Measurements from ENCODE around the gene RUNX1.

RUNX1 gene

GRCh38 chr21:34944015-34944755 is 104.9 kb downstream of the RUNX1 start:
- DNase-seq = no peak

GRCh38 chr21:34942911-34943310 is 106.2 kb downstream of the RUNX1 start:
- peak in 1 of 2 donors; percentile 25 for DNase-seq

GRCh38 chr21:34941162-34941561 is 107.9 kb downstream of the RUNX1 start:
- DNase-seq = no peak

- no peak for DNase-seq
These were observed 109.3 kb downstream of the RUNX1 start for GRCh38 chr21:34939673-34940331.

- no peak for DNase-seq
These were observed 110.9 kb downstream of the RUNX1 start for GRCh38 chr21:34938089-34938764.

GRCh38 chr21:34936883-34937563 is 112.1 kb downstream of the RUNX1 start:
- DNase-seq = no peak

- no peak for DNase-seq
These were observed 112.7 kb downstream of the RUNX1 start for GRCh38 chr21:34936371-34936789.

- DNase-seq = no peak
These were observed 113.2 kb downstream of the RUNX1 start for GRCh38 chr21:34935898-34936297.

GRCh38 chr21:34935452-34935851 is 113.7 kb downstream of the RUNX1 start:
- no peak for DNase-seq

- no peak for DNase-seq
These were observed 114.8 kb downstream of the RUNX1 start for GRCh38 chr21:34934350-34934749.

- DNase-seq = peak in 1 of 2 donors; percentile 55
These were observed 115.3 kb downstream of the RUNX1 start for GRCh38 chr21:34933609-34934335.

- no peak for DNase-seq
These were observed 116.9 kb downstream of the RUNX1 start for GRCh38 chr21:34932233-34932632.

GRCh38 chr21:34930971-34931370 is 118.1 kb downstream of the RUNX1 start:
- DNase-seq = no peak

- no peak for DNase-seq
These were observed 120.5 kb downstream of the RUNX1 start for GRCh38 chr21:34928637-34929036.

GRCh38 chr21:34927992-34928391 is 121.1 kb downstream of the RUNX1 start:
- no peak for DNase-seq

- no peak for DNase-seq
These were observed 122.2 kb downstream of the RUNX1 start for GRCh38 chr21:34926803-34927467.

GRCh38 chr21:34925597-34925996 is 123.5 kb downstream of the RUNX1 start:
- DNase-seq = no peak

GRCh38 chr21:34924771-34925419 is 124.2 kb downstream of the RUNX1 start:
- DNase-seq = no peak

- no peak for DNase-seq
These were observed 124.9 kb downstream of the RUNX1 start for GRCh38 chr21:34924194-34924593.

- no peak for DNase-seq
These were observed 125.5 kb downstream of the RUNX1 start for GRCh38 chr21:34923626-34924025.

GRCh38 chr21:34923202-34923601 is 125.9 kb downstream of the RUNX1 start:
- DNase-seq = no peak

- DNase-seq = no peak
These were observed 126.6 kb downstream of the RUNX1 start for GRCh38 chr21:34922479-34922878.
